OCI-LY1 (cell line): ENCODE data around the gene TBC1D30.

Source experiments
- H2AFZ ChIP-seq: fragments of 200-600 bp; sonication (generic), shearing (Covaris generic); 2 replicates; pipeline ENCODE4 v1.6.0; 2014; ENCODE audit warnings: antibody characterized with exemption, mild to moderate bottlenecking, low read length
- H3F3A ChIP-seq: fragments of 200-600 bp; sonication (generic), shearing (Covaris generic); 2 replicates; pipeline ENCODE4 v1.6.0; 2014; ENCODE audit warnings: mild to moderate bottlenecking, antibody characterized with exemption, low read length, moderate library complexity; ENCODE audit not compliant: insufficient read depth
- H3K27ac ChIP-seq: fragments of 200-600 bp; sonication (generic); 2 replicates; pipeline ENCODE4 v1.5.1; 2014; ENCODE audit warnings: low read length, mixed run types, mild to moderate bottlenecking, low read depth; ENCODE audit not compliant: poor library complexity, severe bottlenecking
- H3K27me3 ChIP-seq: fragments of 200-600 bp; sonication (generic); 2 replicates; pipeline ENCODE4 v1.6.0; 2014; ENCODE audit warnings: antibody characterized with exemption, mild to moderate bottlenecking, low read length, moderate library complexity; ENCODE audit not compliant: insufficient read depth
- H3K36me3 ChIP-seq: fragments of 200-600 bp; sonication (generic); 2 replicates; pipeline ENCODE4 v1.6.1; 2014; ENCODE audit warnings: mild to moderate bottlenecking, antibody characterized with exemption, low read length, moderate library complexity, mixed read lengths; ENCODE audit not compliant: insufficient read depth
- H3K4me1 ChIP-seq: fragments of 200-600 bp; sonication (generic); 2 replicates; pipeline ENCODE4 v1.5.1; 2014; ENCODE audit warnings: mild to moderate bottlenecking, low read length, moderate library complexity; ENCODE audit not compliant: insufficient read depth, severe bottlenecking
- H3K4me2 ChIP-seq: fragments of 200-600 bp; sonication (generic), shearing (Covaris generic); 2 replicates; pipeline ENCODE4 v1.6.1; 2014; ENCODE audit warnings: low read length
- H3K4me3 ChIP-seq: fragments of 200-600 bp; sonication (generic); 2 replicates; pipeline ENCODE4 v1.5.1; 2014; ENCODE audit warnings: low read length, low read depth, mild to moderate bottlenecking, mixed read lengths; ENCODE audit not compliant: poor library complexity, severe bottlenecking
- H3K79me2 ChIP-seq: fragments of 200-600 bp; shearing (Covaris generic); 2 replicates; pipeline ENCODE4 v1.6.1; 2016; ENCODE audit warnings: mixed run types, low read length, mixed read lengths; ENCODE audit not compliant: insufficient read depth
- H3K9ac ChIP-seq: fragments of 200-600 bp; sonication (generic), shearing (Covaris generic); 2 replicates; pipeline ENCODE4 v1.6.1; 2014; ENCODE audit warnings: mild to moderate bottlenecking, low read length, mixed read lengths
- H3K9me2 ChIP-seq: fragments of 200-600 bp; sonication (generic), shearing (Covaris generic); 2 replicates; pipeline ENCODE4 v1.6.1; 2014; ENCODE audit warnings: low read depth, mild to moderate bottlenecking, low read length, mixed read lengths
- H3K9me3 ChIP-seq: fragments of 200-600 bp; shearing (Covaris generic); 2 replicates; pipeline ENCODE4 v1.6.1; 2014; ENCODE audit warnings: low read length, mixed read lengths
- H4K20me1 ChIP-seq: fragments of 200-600 bp; sonication (generic), shearing (Covaris generic); 2 replicates; pipeline ENCODE4 v1.6.0; 2016; ENCODE audit warnings: mild to moderate bottlenecking, low read length; ENCODE audit not compliant: insufficient read depth
- EZH2 ChIP-seq: fragments of 200-600 bp; sonication (generic), shearing (Covaris generic); IDR thresholded peaks from 2 replicates; pipeline ENCODE4 v1.8.0; 2017; ENCODE audit warnings: borderline replicate concordance, mixed run types, mild to moderate bottlenecking, antibody characterized with exemption, low read length, moderate library complexity, mixed read lengths
- TF ChIP-seq, protein P1 (sequence below): fragments of 200-600 bp; sonication (generic), shearing (Covaris generic); IDR thresholded peaks from 2 replicates; pipeline ENCODE4 v1.5.1; 2017; ENCODE audit warnings: mild to moderate bottlenecking, antibody characterized with exemption, low read length, moderate library complexity, mixed read lengths

The TBC1D30 gene

DNA sequence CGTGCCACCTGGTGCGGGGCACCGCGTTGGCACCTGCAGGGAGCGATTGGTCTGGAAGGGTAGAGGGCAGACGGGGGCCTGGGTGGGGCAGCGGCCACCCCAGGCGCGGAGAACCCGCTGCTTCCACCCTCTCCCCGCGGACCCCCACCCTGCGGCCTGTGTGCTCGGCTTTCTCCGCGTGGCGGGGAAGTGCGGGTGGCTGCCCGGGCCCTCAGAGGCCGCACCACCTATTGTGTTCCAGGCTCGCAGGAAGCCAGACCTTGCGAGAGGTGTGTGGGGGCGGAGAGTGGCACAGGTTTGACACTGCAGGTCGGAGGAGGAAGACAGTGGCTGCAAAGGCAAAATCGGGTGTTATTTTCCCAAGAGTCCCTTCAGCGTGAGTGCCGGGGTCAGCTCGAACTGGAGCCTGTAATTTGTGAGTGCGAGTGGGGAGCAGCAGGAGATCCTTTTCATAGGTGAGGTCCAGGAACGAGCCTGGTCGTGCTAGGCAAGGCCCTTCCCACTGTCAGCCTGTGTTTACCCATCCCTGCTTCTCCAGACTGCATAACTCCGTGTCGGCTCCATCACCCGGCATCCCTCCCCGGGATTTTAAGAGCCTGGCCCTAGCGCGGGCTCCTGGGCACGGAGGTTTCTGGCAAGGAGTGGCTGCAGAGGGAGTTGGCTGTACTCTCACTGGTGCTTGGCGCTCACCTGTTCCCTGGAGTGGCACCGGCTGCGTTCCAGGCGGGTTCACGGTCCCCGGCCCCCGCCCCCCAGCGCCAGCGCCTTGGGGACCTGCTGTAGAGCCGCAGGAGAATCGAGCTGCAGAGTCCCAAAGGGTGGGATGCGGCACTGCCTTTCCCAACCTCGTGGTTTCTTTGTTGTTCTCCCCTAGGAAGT, 935 bp downstream of the TBC1D30 start:
- Histone ChIP-seq H3K79me2 (no peaks in the 10 kb centered on the region), H3K27ac (no peak overlapping the region), H3K27me3 (peaks cover 6% of the 10 kb centered on the region; the same call in 1 of the 2 replicates), H3K9me2 (no peaks in the 10 kb centered on the region), H3F3A (no peaks in the 10 kb centered on the region), H3K4me3 (no peak overlapping the region), H3K4me1 (no peaks in the 10 kb centered on the region), H3K9ac (no peak overlapping the region), H4K20me1 (no peaks in the 10 kb centered on the region), H3K9me3 (no peaks in the 10 kb centered on the region), H3K36me3 (no peaks in the 10 kb centered on the region), H3K4me2 (no peak overlapping the region), H2AFZ (no peak overlapping the region)
- TF ChIP-seq EZH2, result no peak
- TF ChIP-seq, protein P1, sequence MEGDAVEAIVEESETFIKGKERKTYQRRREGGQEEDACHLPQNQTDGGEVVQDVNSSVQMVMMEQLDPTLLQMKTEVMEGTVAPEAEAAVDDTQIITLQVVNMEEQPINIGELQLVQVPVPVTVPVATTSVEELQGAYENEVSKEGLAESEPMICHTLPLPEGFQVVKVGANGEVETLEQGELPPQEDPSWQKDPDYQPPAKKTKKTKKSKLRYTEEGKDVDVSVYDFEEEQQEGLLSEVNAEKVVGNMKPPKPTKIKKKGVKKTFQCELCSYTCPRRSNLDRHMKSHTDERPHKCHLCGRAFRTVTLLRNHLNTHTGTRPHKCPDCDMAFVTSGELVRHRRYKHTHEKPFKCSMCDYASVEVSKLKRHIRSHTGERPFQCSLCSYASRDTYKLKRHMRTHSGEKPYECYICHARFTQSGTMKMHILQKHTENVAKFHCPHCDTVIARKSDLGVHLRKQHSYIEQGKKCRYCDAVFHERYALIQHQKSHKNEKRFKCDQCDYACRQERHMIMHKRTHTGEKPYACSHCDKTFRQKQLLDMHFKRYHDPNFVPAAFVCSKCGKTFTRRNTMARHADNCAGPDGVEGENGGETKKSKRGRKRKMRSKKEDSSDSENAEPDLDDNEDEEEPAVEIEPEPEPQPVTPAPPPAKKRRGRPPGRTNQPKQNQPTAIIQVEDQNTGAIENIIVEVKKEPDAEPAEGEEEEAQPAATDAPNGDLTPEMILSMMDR, result no peak

GRCh38 chr12:64826234-64826633, 1.8 kb downstream of the TBC1D30 start:
- TF ChIP-seq EZH2, result no peak
- TF ChIP-seq, protein P1, result no peak
- H3K4me2 ChIP-seq, result no peak overlapping the region
- no peak overlapping the region for H3K4me3 ChIP-seq

GRCh38 chr12:64828713-64829112, 4.3 kb downstream of the TBC1D30 start:
- Histone ChIP-seq H3K27me3 (peaks cover 6% of the 10 kb centered on the region; the same call in 1 of the 2 replicates), H3K9me2 (no peaks in the 10 kb centered on the region), H3K9ac (no peak overlapping the region), H3K27ac (no peak overlapping the region), H3K9me3 (no peaks in the 10 kb centered on the region), H3K36me3 (no peaks in the 10 kb centered on the region), H3K79me2 (no peaks in the 10 kb centered on the region), H3K4me1 (no peaks in the 10 kb centered on the region), H3F3A (no peaks in the 10 kb centered on the region), H3K4me2 (no peak overlapping the region), H2AFZ (no peak overlapping the region), H4K20me1 (no peaks in the 10 kb centered on the region), H3K4me3 (no peak overlapping the region)
- TF ChIP-seq EZH2, result no peak
- TF ChIP-seq, protein P1, result no peak

More at GRCh38 chr12:64826234-64826633, 1.8 kb downstream of the TBC1D30 start:
- Histone ChIP-seq H3K27me3 (peaks cover 6% of the 10 kb centered on the region; the same call in 1 of the 2 replicates), H3K27ac (no peak overlapping the region), H4K20me1 (no peaks in the 10 kb centered on the region), H3K9me3 (no peaks in the 10 kb centered on the region), H3K9ac (no peak overlapping the region), H2AFZ (no peak overlapping the region), H3F3A (no peaks in the 10 kb centered on the region), H3K4me1 (no peaks in the 10 kb centered on the region), H3K36me3 (no peaks in the 10 kb centered on the region), H3K79me2 (no peaks in the 10 kb centered on the region), H3K9me2 (no peaks in the 10 kb centered on the region)
